Left ventricle myocardium inferior (tissue), 1 donor: Measurements from ENCODE around the gene ECHS1. TPM values are rescaled to one million over a fixed set of nuclear protein-coding genes. Genes with fewer than 3 reads are reported as not detected.

Experiments
- DNase-seq: peaks from one replicate; pipeline ENCODE4 v3.0.0-alpha.2; 2020
- H3K27ac ChIP-seq: fragments of 200-600 bp; replicated peaks from 2 replicates; pipeline ENCODE4 v1.8.0; 2021
- H3K27me3 ChIP-seq: fragments of 200-600 bp; 2 replicates; pipeline ENCODE4 v1.8.0; 2021; ENCODE audit warnings: low read depth
- H3K36me3 ChIP-seq: fragments of 200-600 bp; 2 replicates; pipeline ENCODE4 v1.8.0; 2021
- H3K4me1 ChIP-seq: fragments of 200-600 bp; 2 replicates; pipeline ENCODE4 v1.8.0; 2021
- H3K4me3 ChIP-seq: fragments of 200-600 bp; 2 replicates; pipeline ENCODE4 v1.8.0; 2021; ENCODE audit warnings: mild to moderate bottlenecking, moderate library complexity
- H3K9me3 ChIP-seq: fragments of 200-600 bp; replicated peaks from 2 replicates; pipeline ENCODE4 v1.8.0; 2021
- intact Hi-C: fragments of 100-400 bp; cut with micrococcal nuclease; formaldehyde crosslinking; loops from one replicate; pipeline ENCODE4 v1.11.0; 2022
- total RNA-seq: library from RNA; stranded (reverse); fragmentation: NEBNext Ultra II Directional; extraction: Animal tissue kit (Norgen Biotek cat#: 25700); gene quantifications from one replicate; pipeline ENCODE4 v1.2.1, GENCODE V29; 2021
- TF ChIP-seq, protein P1 (sequence below): fragments of 200-600 bp; IDR thresholded peaks from 2 replicates; pipeline ENCODE4 v1.8.0; 2021; ENCODE audit warnings: antibody characterized with exemption, mild to moderate bottlenecking, borderline replicate concordance
- donor health status: DM: no; HTN: yes; CAD: no; lungs with severe emphysema.

ECHS1 gene
- total RNA-seq, 1 donor from 2014 or later, result 212 TPM

DNA sequence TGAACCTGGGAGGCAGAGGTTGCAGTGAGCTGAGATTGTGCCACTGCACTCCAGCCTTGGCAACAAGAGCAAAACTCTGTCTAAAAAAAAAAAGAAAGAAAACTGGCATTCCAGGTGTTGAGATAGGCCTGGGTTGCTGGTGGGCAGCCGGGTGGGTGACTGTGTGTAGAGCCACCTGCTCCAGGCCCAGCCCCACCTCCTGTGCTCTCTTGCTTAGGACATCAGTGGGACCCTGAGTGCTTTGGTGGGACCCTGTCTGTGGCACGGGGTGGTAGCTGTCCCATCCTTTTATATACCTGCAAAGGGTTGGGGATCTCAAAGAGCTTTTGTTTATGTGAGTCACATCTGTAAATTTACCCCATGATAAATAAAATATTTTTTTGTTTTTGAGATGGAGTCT is 12.1 kb upstream of the ECHS1 start:
- Histone ChIP-seq H3K4me3 (no peak overlapping the region), H3K36me3 (no peaks in the 10 kb centered on the region), H3K27ac (no peak overlapping the region), H3K9me3 (no peaks in the 10 kb centered on the region), H3K4me1 (peaks cover 1% of the 10 kb centered on the region), H3K27me3 (no peaks in the 10 kb centered on the region)
- no peak for DNase-seq
- intact Hi-C loops, result no loop called here
- TF ChIP-seq, protein P1, sequence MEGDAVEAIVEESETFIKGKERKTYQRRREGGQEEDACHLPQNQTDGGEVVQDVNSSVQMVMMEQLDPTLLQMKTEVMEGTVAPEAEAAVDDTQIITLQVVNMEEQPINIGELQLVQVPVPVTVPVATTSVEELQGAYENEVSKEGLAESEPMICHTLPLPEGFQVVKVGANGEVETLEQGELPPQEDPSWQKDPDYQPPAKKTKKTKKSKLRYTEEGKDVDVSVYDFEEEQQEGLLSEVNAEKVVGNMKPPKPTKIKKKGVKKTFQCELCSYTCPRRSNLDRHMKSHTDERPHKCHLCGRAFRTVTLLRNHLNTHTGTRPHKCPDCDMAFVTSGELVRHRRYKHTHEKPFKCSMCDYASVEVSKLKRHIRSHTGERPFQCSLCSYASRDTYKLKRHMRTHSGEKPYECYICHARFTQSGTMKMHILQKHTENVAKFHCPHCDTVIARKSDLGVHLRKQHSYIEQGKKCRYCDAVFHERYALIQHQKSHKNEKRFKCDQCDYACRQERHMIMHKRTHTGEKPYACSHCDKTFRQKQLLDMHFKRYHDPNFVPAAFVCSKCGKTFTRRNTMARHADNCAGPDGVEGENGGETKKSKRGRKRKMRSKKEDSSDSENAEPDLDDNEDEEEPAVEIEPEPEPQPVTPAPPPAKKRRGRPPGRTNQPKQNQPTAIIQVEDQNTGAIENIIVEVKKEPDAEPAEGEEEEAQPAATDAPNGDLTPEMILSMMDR, result no peak

GRCh38 chr10:133384071-133384470 is 10.9 kb upstream of the ECHS1 start:
- Histone ChIP-seq H3K36me3 (no peaks in the 10 kb centered on the region), H3K27me3 (no peaks in the 10 kb centered on the region), H3K4me3 (no peak overlapping the region), H3K4me1 (peaks cover 12% of the 10 kb centered on the region), H3K9me3 (no peaks in the 10 kb centered on the region), H3K27ac (no peak overlapping the region)
- intact Hi-C loops, result no loop called here
- DNase-seq, result no peak
- TF ChIP-seq, protein P1, result no peak

- Histone ChIP-seq H3K27ac (no peak overlapping the region), H3K4me3 (no peak overlapping the region), H3K9me3 (no peaks in the 10 kb centered on the region), H3K4me1 (peaks cover 15% of the 10 kb centered on the region), H3K36me3 (no peaks in the 10 kb centered on the region), H3K27me3 (no peaks in the 10 kb centered on the region)
- intact Hi-C loops, result no loop called here
- no peak for DNase-seq
- TF ChIP-seq, protein P1, result no peak
Measured at GRCh38 chr10:133383551-133383950, 10.4 kb upstream of the ECHS1 start.

DNA sequence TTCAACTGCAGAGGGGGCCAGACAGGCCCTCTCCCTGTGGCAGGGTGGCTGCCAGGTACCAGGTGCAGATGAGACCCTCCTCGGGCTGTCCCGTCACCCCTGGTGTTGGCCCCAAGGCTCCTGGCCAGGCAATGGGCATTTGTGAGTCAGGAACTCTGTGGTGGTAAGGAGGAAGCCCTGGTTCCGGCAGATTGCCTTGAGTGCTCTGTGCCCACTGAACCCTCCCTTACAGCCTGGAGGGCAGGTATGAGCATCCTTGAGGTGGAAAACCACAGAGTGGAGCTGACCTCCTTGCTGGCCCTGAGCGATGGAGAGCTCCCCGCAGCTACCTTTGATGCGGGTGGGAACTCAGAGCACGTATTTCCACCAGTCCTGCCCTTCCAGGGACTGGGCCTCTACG is 7.9 kb upstream of the ECHS1 start:
- TF ChIP-seq, protein P1, result no peak
- DNase-seq, result no peak
- Histone ChIP-seq H3K36me3 (no peaks in the 10 kb centered on the region), H3K4me3 (no peak overlapping the region), H3K9me3 (no peaks in the 10 kb centered on the region), H3K27ac (no peak overlapping the region), H3K4me1 (peaks cover 29% of the 10 kb centered on the region), H3K27me3 (no peaks in the 10 kb centered on the region)
- intact Hi-C loops, result no loop called here

- H3K27ac ChIP-seq, result peak overlapping the region; percentile 82
- intact Hi-C loops, result no loop called here
- TF ChIP-seq, protein P1, result no peak
- H3K9me3 ChIP-seq, result no peaks in the 10 kb centered on the region
- H3K27me3 ChIP-seq, result no peaks in the 10 kb centered on the region
- no peaks in the 10 kb centered on the region for H3K36me3 ChIP-seq
- no peak for DNase-seq
- peak overlapping the region; percentile 86 for H3K4me3 ChIP-seq
- peaks cover 29% of the 10 kb centered on the region for H3K4me1 ChIP-seq
Measured at GRCh38 chr10:133379801-133380666, 6.9 kb upstream of the ECHS1 start.
